Loucy (cell line): ENCODE results near the gene RCOR1.

ENCODE experiments used
- H2AFZ ChIP-seq: fragments of 200-600 bp; sonication (generic); 2 replicates; pipeline ENCODE4 v1.6.0; 2016; ENCODE audit warnings: antibody characterized with exemption, mild to moderate bottlenecking, low read length, moderate library complexity
- H3F3A ChIP-seq: fragments of 200-600 bp; 2 replicates; pipeline ENCODE4 v1.6.0; 2016; ENCODE audit warnings: antibody characterized with exemption, low read depth, mild to moderate bottlenecking
- H3K27me3 ChIP-seq: fragments of 200-600 bp; sonication (generic); 2 replicates; pipeline ENCODE4 v1.6.1; 2014; ENCODE audit warnings: low read length, mild to moderate bottlenecking; ENCODE audit not compliant: insufficient read depth, poor library complexity, severe bottlenecking
- H3K36me3 ChIP-seq: fragments of 200-600 bp; sonication (generic); 2 replicates; pipeline ENCODE4 v1.6.1; 2016; ENCODE audit warnings: low read length; ENCODE audit not compliant: insufficient read depth
- H3K4me1 ChIP-seq: fragments of 200-600 bp; sonication (generic); 2 replicates; pipeline ENCODE4 v1.5.1; 2014; ENCODE audit warnings: low read length, mild to moderate bottlenecking; ENCODE audit not compliant: insufficient read depth, poor library complexity, severe bottlenecking
- H3K4me2 ChIP-seq: fragments of 200-600 bp; sonication (generic); 2 replicates; pipeline ENCODE4 v1.6.0; 2014; ENCODE audit warnings: antibody characterized with exemption, low read length, low read depth, mild to moderate bottlenecking; ENCODE audit not compliant: poor library complexity, severe bottlenecking
- H3K4me3 ChIP-seq: fragments of 200-600 bp; sonication (generic); 2 replicates; pipeline ENCODE4 v1.5.1; 2014; ENCODE audit warnings: low read length, mild to moderate bottlenecking, mixed read lengths; ENCODE audit not compliant: poor library complexity, severe bottlenecking
- H3K79me2 ChIP-seq: fragments of 200-600 bp; sonication (generic); 2 replicates; pipeline ENCODE4 v1.6.1; 2014; ENCODE audit warnings: low read length; ENCODE audit not compliant: insufficient read depth
- H3K9ac ChIP-seq: fragments of 200-600 bp; sonication (generic); 2 replicates; pipeline ENCODE4 v1.6.0; 2014; ENCODE audit warnings: mild to moderate bottlenecking, low read depth, low read length, moderate library complexity; ENCODE audit not compliant: poor library complexity, severe bottlenecking
- H3K9me2 ChIP-seq: fragments of 200-600 bp; sonication (generic); replicated peaks from 2 replicates; pipeline ENCODE4 v1.6.1; 2016; ENCODE audit warnings: low read depth, low read length, mixed read lengths
- H3K9me3 ChIP-seq: fragments of 200-600 bp; sonication (generic); 2 replicates; pipeline ENCODE4 v1.6.1; 2014; ENCODE audit warnings: mild to moderate bottlenecking, antibody characterized with exemption, low read length, low read depth; ENCODE audit not compliant: insufficient read depth
- H4K20me1 ChIP-seq: fragments of 200-600 bp; sonication (generic); 2 replicates; pipeline ENCODE4 v1.6.0; 2014; ENCODE audit warnings: antibody characterized with exemption, low read length, mild to moderate bottlenecking; ENCODE audit not compliant: insufficient read depth, poor library complexity, severe bottlenecking
- EZH2phosphoT487 ChIP-seq: fragments of 200-600 bp; IDR thresholded peaks from 2 replicates; pipeline ENCODE4 v1.6.1; 2018; ENCODE audit warnings: antibody characterized with exemption, mild to moderate bottlenecking, moderate library complexity, borderline replicate concordance
- TF ChIP-seq, protein P1 (sequence below): fragments of 200-600 bp; sonication (generic); conservative IDR thresholded peaks from 2 replicates; pipeline ENCODE4 v1.5.1; 2014; ENCODE audit warnings: mild to moderate bottlenecking, antibody characterized with exemption, low read length

Gene RCOR1

DNA sequence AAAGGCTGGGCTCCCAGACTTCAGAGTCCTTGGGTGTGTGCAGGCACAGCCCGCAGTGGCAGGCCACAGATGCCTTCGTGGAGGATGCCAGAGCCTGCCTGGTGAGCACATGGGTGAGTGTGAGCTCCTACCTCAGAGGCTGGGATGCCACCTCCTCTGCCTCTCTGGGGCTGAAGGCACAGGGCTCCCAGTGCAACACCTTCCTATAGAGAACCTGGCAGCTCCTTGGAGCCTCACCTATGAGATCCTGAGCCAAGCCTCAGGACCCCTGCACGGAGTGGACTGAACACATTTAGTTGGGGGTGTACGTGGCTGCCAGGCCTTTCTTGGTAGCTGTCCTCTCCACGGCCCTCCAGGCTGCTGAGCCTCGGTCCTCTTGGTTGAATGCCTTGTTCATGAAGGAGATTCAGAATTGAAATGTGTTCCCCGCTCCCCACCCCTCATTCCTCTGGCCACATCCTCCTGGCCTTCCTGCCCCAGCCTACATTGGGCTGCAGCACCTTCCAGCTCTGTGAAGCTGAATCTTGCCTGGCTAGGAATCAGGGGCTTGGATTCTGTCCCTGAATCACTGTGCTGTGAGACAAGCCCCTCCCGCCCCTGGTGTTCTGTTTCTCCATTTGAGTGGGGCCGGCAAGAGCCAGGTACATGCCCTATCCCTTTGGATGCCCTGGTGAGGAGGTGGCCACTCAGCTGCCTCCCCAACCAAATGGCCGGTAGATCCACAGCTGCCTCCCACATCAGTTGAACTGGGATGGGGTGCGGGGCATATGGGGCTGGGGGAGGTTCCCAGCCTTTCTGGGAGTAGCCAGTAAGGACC, 146.1 kb downstream of the RCOR1 start:
- H3K79me2 ChIP-seq, result no peaks in the 10 kb centered on the region
- no peak overlapping the region for H3K9ac ChIP-seq
- no peaks in the 10 kb centered on the region for H3K9me3 ChIP-seq
- no peak for TF ChIP-seq EZH2phosphoT487
- TF ChIP-seq, protein P1, sequence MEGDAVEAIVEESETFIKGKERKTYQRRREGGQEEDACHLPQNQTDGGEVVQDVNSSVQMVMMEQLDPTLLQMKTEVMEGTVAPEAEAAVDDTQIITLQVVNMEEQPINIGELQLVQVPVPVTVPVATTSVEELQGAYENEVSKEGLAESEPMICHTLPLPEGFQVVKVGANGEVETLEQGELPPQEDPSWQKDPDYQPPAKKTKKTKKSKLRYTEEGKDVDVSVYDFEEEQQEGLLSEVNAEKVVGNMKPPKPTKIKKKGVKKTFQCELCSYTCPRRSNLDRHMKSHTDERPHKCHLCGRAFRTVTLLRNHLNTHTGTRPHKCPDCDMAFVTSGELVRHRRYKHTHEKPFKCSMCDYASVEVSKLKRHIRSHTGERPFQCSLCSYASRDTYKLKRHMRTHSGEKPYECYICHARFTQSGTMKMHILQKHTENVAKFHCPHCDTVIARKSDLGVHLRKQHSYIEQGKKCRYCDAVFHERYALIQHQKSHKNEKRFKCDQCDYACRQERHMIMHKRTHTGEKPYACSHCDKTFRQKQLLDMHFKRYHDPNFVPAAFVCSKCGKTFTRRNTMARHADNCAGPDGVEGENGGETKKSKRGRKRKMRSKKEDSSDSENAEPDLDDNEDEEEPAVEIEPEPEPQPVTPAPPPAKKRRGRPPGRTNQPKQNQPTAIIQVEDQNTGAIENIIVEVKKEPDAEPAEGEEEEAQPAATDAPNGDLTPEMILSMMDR, result no peak
- no peaks in the 10 kb centered on the region for H3F3A ChIP-seq
- H3K27me3 ChIP-seq, result no peaks in the 10 kb centered on the region
- H2AFZ ChIP-seq, result no peak overlapping the region
- no peaks in the 10 kb centered on the region for H4K20me1 ChIP-seq
- H3K4me3 ChIP-seq, result no peak overlapping the region
- H3K4me1 ChIP-seq, result no peaks in the 10 kb centered on the region
- no peaks in the 10 kb centered on the region for H3K9me2 ChIP-seq
- no peak overlapping the region for H3K4me2 ChIP-seq
- no peaks in the 10 kb centered on the region for H3K36me3 ChIP-seq

DNA sequence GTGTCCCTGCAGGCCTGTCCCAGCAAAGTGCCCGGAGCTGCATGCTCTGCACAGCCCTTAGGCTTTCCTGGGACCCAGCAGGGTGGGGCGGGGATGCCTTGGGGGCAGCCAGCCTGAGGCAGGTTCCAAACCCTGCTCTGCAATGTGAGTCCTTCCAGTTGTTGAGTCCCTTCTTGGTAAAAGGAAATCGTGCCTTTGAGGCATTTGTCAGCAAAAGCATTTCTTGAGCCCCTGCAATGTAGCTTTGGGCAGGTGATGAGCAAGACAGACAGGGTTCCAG, 146.7 kb downstream of the RCOR1 start:
- no peaks in the 10 kb centered on the region for H3F3A ChIP-seq
- no peak overlapping the region for H2AFZ ChIP-seq
- H3K4me3 ChIP-seq, result no peak overlapping the region
- H3K79me2 ChIP-seq, result no peaks in the 10 kb centered on the region
- H3K9me2 ChIP-seq, result no peaks in the 10 kb centered on the region
- no peaks in the 10 kb centered on the region for H3K27me3 ChIP-seq
- no peak overlapping the region for H3K9ac ChIP-seq
- TF ChIP-seq, protein P1, result no peak
- TF ChIP-seq EZH2phosphoT487, result no peak
- H3K9me3 ChIP-seq, result no peaks in the 10 kb centered on the region
- no peak overlapping the region for H3K4me2 ChIP-seq
- H3K4me1 ChIP-seq, result no peaks in the 10 kb centered on the region
- no peaks in the 10 kb centered on the region for H4K20me1 ChIP-seq
- no peaks in the 10 kb centered on the region for H3K36me3 ChIP-seq

DNA sequence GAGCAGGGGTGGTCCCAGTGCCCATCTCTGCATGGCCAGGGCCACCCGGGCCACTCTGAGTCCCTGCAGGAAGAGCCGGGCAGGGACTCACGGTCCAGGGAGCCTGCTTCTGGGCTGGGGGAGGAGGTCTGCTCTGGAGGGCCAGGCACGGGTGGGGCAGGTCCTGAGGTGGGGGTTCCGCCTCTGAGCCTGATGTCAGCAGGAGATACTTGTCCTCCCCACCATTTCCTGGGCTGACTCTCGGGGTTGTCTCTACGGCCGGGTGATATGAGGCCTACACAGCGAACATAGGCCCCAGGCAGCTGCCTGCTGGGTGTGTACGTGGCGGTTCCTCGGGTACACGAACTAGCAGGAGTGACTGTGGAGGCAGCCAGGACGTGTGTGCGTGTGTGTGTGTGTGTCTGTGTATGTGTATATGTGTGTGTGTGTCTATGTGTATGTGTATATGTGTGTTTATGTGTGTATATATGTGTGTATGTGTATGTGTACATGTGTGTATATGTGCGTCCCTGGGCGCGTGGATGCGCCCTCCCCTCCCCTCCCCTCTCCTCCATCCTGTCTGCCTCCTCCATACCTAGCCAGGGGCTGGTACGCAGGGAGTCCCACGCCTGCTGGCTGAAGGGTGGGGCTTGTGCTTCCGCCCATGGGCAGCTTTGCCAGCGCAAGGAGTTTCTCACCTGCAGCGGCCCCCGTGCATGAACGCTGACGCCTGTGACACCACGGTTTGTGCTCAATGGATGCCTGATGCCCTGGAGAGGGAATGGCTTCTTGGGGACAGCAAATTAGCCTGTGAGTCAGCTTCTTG, 154.4 kb downstream of the RCOR1 start:
- Histone ChIP-seq H3K36me3 (no peaks in the 10 kb centered on the region), H3K9ac (no peak overlapping the region), H3K4me2 (no peak overlapping the region)

More for the DNA sequence above, 154.4 kb downstream of the RCOR1 start:
- no peaks in the 10 kb centered on the region for H3K4me1 ChIP-seq
- no peaks in the 10 kb centered on the region for H3K9me3 ChIP-seq
- no peak overlapping the region for H2AFZ ChIP-seq
- H3K27me3 ChIP-seq, result no peaks in the 10 kb centered on the region
- H4K20me1 ChIP-seq, result no peaks in the 10 kb centered on the region
- no peak overlapping the region for H3K4me3 ChIP-seq
- H3F3A ChIP-seq, result no peaks in the 10 kb centered on the region
- no peaks in the 10 kb centered on the region for H3K79me2 ChIP-seq
- no peaks in the 10 kb centered on the region for H3K9me2 ChIP-seq
- no peak for TF ChIP-seq EZH2phosphoT487
